ENCODE measurements around the gene POLK. TPM values are rescaled to one million over a fixed set of nuclear protein-coding genes. Genes with fewer than 3 reads are reported as not detected.

POLK gene
- total RNA-seq, 1 experiment from 2014 or later = 30.2 TPM

GRCh38 chr5:75547812-75548211, 36.1 kb downstream of the POLK start:
- DNase-seq (ENCODE audit: unreplicated experiment) = no peak
- peaks cover 23% of the 10 kb centered on the region for H3K36me3 Mint-ChIP-seq (ENCODE audit: insufficient read depth, unreplicated experiment)
- H3K4me3 Mint-ChIP-seq (ENCODE audit: unreplicated experiment) = no peak overlapping the region
- ChIA-PET POLR2A (interaction anchor here (0.7 kb wide), 1 partner anchor 8 kb away, joined by 3 read pairs; no protein-coding TSS in a partner anchor), CTCF (interaction anchor here (1.0 kb wide), 1 partner anchor 16 kb away, joined by 4 read pairs; no protein-coding TSS in a partner anchor)
- H3K9me3 Mint-ChIP-seq (ENCODE audit: unreplicated experiment) = no peaks in the 10 kb centered on the region
- H3K27me3 Mint-ChIP-seq (ENCODE audit: insufficient read depth, unreplicated experiment) = no peaks in the 10 kb centered on the region
- H3K27ac Mint-ChIP-seq (ENCODE audit: low read depth, unreplicated experiment) = no peak overlapping the region
- H3K4me1 Mint-ChIP-seq (ENCODE audit: insufficient read depth, unreplicated experiment) = no peaks in the 10 kb centered on the region
- no TSS peak for BruUV-seq (replicated peaks)
- intact Hi-C loops (cut with micrococcal nuclease) = no loop called here
- TF ChIP-seq CTCF (IDR thresholded peaks at IDR 0.05; ENCODE audit: unreplicated experiment) = no peak

GRCh38 chr5:75550597-75550996, 38.9 kb downstream of the POLK start:
- POLR2A ChIA-PET = interaction anchor here (2.4 kb wide), 1 partner anchor 39 kb away, joined by 8 read pairs; the partner anchor contains the start of genes CERT1 and POLK
- CTCF ChIA-PET = interaction anchor here (0.7 to 1.0 kb wide), 2 partner anchors 130 to 794 kb away, joined by 3 read pairs; no protein-coding TSS in a partner anchor
- H3K36me3 Mint-ChIP-seq (ENCODE audit: insufficient read depth, unreplicated experiment) = peaks cover 37% of the 10 kb centered on the region
- TF ChIP-seq CTCF (IDR thresholded peaks at IDR 0.05; ENCODE audit: unreplicated experiment) = no peak
- no peak overlapping the region for H3K4me3 Mint-ChIP-seq (ENCODE audit: unreplicated experiment)
- H3K4me1 Mint-ChIP-seq (ENCODE audit: insufficient read depth, unreplicated experiment) = peaks cover 4% of the 10 kb centered on the region
- intact Hi-C loops (cut with micrococcal nuclease) = no loop called here
- no peaks in the 10 kb centered on the region for H3K9me3 Mint-ChIP-seq (ENCODE audit: unreplicated experiment)
- no peaks in the 10 kb centered on the region for H3K27me3 Mint-ChIP-seq (ENCODE audit: insufficient read depth, unreplicated experiment)
- no peak overlapping the region for H3K27ac Mint-ChIP-seq (ENCODE audit: low read depth, unreplicated experiment)
- DNase-seq (ENCODE audit: unreplicated experiment) = no peak
- no TSS peak for BruUV-seq (replicated peaks)

GRCh38 chr5:75551471-75551870, 39.8 kb downstream of the POLK start:
- no TSS peak for BruUV-seq (replicated peaks)
- CTCF ChIA-PET = no interaction called here
- Mint-ChIP-seq H3K4me1 (ENCODE audit: insufficient read depth, unreplicated experiment) (peaks cover 4% of the 10 kb centered on the region), H3K27ac (ENCODE audit: low read depth, unreplicated experiment) (no peak overlapping the region), H3K9me3 (ENCODE audit: unreplicated experiment) (no peaks in the 10 kb centered on the region), H3K4me3 (ENCODE audit: unreplicated experiment) (no peak overlapping the region), H3K27me3 (ENCODE audit: insufficient read depth, unreplicated experiment) (no peaks in the 10 kb centered on the region), H3K36me3 (ENCODE audit: insufficient read depth, unreplicated experiment) (peaks cover 37% of the 10 kb centered on the region)
- intact Hi-C loops (cut with micrococcal nuclease) = no loop called here
- no peak for DNase-seq (ENCODE audit: unreplicated experiment)
- POLR2A ChIA-PET = interaction anchor here (0.7 to 2.4 kb wide), 4 partner anchors 9 to 40 kb away, joined by 3 to 8 read pairs (median 4); partner anchors contain the start of genes CERT1 and POLK
- TF ChIP-seq CTCF (IDR thresholded peaks at IDR 0.05; ENCODE audit: unreplicated experiment) = no peak

- Mint-ChIP-seq H3K4me1 (ENCODE audit: insufficient read depth, unreplicated experiment) (peaks cover 4% of the 10 kb centered on the region), H3K9me3 (ENCODE audit: unreplicated experiment) (no peaks in the 10 kb centered on the region), H3K36me3 (ENCODE audit: insufficient read depth, unreplicated experiment) (peaks cover 47% of the 10 kb centered on the region), H3K4me3 (ENCODE audit: unreplicated experiment) (no peak overlapping the region), H3K27ac (ENCODE audit: low read depth, unreplicated experiment) (no peak overlapping the region), H3K27me3 (ENCODE audit: insufficient read depth, unreplicated experiment) (no peaks in the 10 kb centered on the region)
- CTCF ChIA-PET = interaction anchor here (0.6 to 1.8 kb wide), 2 partner anchors 10 to 11 kb away, joined by 3 to 7 read pairs; no protein-coding TSS in a partner anchor
- intact Hi-C loops (cut with micrococcal nuclease) = no loop called here
- TF ChIP-seq CTCF (IDR thresholded peaks at IDR 0.05; ENCODE audit: unreplicated experiment) = no peak
- no TSS peak for BruUV-seq (replicated peaks)
- no peak for DNase-seq (ENCODE audit: unreplicated experiment)
- POLR2A ChIA-PET = interaction anchor here (0.7 to 2.4 kb wide), 5 partner anchors 10 to 41 kb away, joined by 3 to 8 read pairs (median 4); partner anchors contain the start of genes CERT1 and POLK
These were observed 41.1 kb downstream of the POLK start for GRCh38 chr5:75552764-75553163.
